ENCODE measurements around the gene EIF2B4. TPM values are rescaled to one million over a fixed set of nuclear protein-coding genes. Genes with fewer than 3 reads are reported as not detected.

Gene EIF2B4
- total and polyA plus RNA-seq, 2 of the 8 experiments (the other 6 are each of a cell fraction or from before 2014, with no cell fraction given), result 60.0 to 63.2 TPM

GRCh38 chr2:27398962-27399361, 28.8 kb upstream of the EIF2B4 start (continued):
- no peak for TF ChIP-seq CHD7 (IDR thresholded peaks at IDR 0.05; ENCODE audit: insufficient replicate concordance, low read length)
- TF ChIP-seq BCL11A (IDR thresholded peaks at IDR 0.05; ENCODE audit: low read depth in 2 of 2, low read length in 2 of 2), result no peak
- no peak for TF ChIP-seq TBP (IDR thresholded peaks at IDR 0.05; ENCODE audit: low read depth, low read length)
- TF ChIP-seq SP4 (IDR thresholded peaks at IDR 0.05; ENCODE audit: low read length), result no peak
